Right renal cortex interstitium (tissue), 3 donors: ENCODE data around the gene ENDOV. TPM values are rescaled to one million over a fixed set of nuclear protein-coding genes. Genes with fewer than 3 reads are reported as not detected.
A peak's percentile ranks its signal among the peaks of the same experiment; 100 is the strongest.
"Not testable (repeated sequence)": the region's sequence is repeated elsewhere in the genome, so short reads cannot be mapped to it uniquely, and the experiment has no call there.

Experiments
- DNase-seq, 3 donors: peaks; one replicate each; pipeline ENCODE4 v3.0.0-alpha.2; 2013; ENCODE audit warnings: low read depth in 3 of 3, low spot score in 2 of 3
- polyA plus RNA-seq, 3 donors: library from polyadenylated mRNA; unstranded; fragments of 120-200 nt; gene quantifications; one replicate each; pipeline ENCODE4 v1.2.1, GENCODE V29; 2013; ENCODE audit not compliant: insufficient read length in 3 of 3

The ENDOV gene
- polyA plus RNA-seq, 3 donors, result 24.3 to 28.9 (median 25.6) TPM

DNA sequence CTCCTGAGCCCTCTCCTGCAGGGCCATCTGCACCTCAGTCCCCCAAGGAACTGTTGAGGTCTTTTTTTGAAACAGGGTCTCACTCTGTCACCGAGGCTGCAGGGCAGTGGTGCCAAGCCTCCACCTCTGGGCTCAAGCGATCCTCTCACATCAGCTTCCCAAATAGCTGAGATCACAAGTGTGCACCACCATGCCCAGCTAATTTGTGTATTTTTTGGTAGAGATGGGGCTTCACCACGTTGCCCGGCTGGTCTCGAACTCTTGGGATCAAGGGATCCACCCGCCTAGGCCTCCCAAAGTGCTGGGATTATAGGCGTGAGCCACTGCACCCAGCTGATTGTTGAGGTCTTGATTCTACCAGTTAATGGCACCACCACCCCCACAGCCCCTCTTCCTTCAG lies 27.9 kb upstream of the ENDOV start:
- no peak for DNase-seq

DNA sequence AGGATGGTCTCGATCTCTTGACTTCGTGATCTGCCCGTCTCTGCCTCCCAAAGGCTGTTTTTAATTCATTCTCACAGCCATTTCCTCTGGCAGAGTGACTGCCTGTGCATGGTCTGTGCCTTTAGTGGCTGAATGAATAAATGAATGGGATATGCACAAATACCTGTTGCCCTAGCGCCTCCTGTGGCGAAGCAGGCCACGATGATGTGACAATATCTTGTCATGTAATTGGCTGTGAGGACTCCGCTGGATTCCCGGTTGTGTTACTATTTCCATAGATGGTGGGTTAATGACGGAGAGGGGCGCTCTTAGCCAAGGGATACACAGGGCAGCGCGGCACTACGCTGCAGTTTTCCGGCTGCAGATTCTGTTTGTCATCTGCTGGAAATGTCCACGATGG lies 26.8 kb upstream of the ENDOV start:
- no peak for DNase-seq

DNA sequence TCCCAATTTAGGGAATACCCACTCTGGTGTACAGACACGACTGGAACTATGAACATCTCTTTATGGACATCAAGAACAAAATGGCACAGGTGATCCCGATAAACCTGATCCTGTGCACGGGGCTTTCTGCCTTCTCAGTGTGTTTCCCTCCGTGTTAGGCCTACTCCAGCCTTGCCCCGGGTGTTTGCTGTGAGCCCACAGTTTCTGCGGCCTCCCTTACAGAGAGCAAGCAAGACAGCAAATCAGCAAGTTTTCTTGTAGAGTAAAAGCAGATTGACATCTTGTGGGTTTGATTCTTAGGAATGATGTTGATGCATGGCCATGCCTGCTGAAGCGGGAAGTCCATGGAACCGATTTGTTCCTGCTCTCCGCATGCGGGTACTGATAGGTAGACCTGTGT lies 26.4 kb upstream of the ENDOV start:
- DNase-seq, result no peak

DNA sequence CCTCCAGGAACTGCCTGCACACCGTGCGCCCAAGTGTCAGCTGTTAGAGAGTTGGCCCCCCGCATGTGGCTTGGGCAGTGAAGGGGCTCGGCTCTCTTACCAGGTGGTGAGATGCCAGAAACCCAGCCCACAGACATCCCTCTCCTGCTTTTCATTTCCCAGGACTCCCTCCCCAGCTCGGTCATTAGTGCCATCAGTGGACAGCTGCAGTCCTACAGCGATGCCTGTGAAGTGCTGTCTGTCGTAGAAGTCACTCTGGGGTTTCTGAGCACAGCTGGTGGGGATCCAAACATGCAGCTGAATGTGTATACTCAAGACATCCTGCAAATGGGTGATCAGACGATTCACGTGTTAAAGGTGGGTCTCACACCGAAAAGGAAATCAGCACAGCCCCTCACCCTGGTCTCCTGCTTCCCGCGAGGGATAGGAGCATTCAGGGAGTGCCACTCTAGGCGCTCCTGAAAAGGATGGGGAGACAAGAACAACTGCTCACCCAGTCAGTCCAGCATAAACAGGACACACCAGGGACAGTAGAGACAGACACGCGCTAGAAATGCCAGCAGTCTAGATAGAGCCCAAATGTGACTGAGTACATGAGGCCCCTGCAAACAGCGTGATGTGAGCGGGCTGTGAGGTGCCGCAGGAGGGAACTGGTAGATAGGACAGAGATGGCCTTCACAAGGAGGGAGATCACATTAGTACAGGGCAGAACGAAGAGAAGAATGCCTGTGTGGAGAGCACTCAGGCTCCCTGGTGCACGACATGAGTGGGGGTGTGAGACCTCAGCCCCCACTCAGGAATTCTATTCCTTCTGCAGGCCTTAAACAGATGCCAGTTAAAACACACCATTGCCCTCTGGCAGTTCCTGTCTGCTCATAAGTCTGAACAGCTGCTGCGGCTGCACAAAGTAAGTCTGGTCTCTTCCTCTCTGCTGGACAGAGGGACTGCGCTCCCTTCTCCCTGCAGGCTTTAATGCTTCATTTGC lies 25.7 kb upstream of the ENDOV start:
- no peak for DNase-seq

DNA sequence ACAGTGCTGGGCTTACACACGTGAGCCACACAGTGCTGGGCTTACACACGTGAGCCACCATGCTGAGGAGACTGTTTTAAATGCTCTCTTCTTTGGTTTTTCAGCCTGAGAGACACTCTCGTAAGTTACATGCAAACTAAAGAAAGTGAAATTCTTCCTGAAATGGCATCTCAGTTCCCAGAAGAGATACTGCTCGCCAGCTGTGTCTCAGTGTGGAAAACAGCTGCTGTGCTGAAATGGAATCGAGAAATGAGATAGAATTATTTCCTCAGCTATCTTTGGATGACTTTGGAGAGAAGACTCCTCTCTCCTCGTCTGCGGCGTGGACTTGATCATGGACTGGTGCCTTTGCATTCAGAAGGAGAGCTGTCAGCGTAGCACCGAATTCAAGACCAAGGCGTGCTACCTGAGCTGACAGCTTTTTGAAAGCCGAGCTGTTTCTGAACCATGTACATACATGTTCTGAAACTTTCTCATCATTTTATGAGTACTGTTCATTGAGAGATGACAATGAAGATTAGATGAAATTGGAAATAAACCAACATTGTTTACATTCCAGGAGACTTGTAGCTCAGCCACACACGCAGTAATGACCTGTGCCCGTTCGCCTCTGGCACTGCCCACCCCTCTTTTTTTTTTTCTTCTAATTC lies 21.6 kb upstream of the ENDOV start:
- no peak for DNase-seq

DNA sequence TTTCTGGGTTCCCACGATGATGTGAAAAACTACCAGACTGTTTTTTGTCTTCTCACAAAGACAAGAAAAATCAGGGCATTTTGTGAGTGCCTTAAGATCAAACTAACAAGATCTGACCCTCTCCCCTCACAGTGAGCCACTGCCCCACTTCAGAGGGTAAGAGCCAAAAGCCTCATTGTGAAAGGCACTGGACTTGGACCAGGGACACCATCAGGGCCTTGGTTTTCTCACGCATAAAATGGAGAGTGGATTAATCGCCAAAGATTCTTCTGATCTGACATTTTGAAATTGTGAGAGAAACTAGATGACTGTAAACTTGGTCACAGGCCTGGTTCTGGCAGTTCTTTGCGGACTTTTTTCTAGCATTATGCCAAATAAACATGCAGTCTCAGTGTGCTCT lies 21.0 kb upstream of the ENDOV start:
- DNase-seq, result no peak

DNA sequence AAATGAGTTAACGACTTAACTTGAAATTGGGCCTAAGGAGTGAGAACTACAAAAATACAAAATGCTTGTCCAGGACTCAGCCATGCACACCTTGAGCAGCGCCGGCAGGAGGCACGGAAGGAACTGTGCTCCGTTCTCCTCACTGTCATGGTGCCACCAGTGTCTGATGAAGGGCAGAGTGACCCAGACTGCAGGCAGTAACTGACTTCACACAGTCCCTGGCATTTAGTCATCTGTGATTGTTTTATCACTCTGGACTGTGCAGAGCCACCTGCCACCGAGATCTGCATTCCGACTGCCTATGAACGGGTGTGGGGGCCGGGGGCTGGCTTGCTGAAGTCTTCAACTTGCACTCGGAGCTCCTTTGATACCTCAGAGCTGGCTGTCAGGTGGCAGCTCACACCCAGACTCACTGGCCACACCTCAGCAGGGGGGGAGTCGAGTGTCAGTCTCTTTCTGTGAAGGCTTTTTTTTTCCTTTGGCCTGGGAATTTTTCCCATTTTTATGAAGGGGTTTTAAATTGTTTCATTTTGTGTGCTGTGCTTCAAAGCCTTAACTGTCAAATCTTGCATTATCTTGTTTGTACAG lies 20.2 kb upstream of the ENDOV start:
- no peak for DNase-seq

DNA sequence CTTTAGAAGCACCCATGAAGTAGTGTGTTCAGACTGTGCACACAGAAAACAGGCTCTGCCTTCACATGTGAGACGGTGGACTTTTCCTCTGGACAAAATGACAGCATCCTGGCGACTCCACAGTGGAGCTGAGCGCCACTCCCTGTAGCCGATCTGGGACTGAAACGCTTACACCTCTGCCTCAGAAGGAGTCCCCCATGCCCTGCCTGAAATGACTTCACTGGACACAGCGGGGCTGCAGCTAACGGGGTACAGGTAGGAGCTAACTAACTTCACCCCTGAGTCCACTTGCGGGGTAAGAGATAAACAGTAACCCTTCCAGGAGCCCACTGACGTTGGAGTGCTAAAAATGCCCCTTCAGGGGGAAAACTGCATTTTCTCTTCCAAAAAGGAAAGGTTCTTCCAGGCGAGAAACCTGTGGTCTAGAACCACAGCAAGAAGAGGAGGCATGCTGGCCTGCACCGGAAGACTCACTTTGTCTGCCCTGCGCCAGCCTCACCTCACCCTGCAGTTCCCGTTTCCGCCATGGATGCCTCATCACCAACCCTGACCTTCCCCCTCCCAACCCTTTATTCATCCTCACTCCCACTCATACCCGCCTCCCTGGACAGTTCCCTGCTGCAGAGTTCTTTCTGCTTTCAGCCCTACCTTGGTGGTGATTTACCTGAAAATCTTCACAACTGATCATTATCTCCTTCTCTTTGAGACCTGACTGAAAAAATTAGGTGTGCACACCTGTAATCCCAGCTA lies 19.4 kb upstream of the ENDOV start:
- DNase-seq, result no peak

DNA sequence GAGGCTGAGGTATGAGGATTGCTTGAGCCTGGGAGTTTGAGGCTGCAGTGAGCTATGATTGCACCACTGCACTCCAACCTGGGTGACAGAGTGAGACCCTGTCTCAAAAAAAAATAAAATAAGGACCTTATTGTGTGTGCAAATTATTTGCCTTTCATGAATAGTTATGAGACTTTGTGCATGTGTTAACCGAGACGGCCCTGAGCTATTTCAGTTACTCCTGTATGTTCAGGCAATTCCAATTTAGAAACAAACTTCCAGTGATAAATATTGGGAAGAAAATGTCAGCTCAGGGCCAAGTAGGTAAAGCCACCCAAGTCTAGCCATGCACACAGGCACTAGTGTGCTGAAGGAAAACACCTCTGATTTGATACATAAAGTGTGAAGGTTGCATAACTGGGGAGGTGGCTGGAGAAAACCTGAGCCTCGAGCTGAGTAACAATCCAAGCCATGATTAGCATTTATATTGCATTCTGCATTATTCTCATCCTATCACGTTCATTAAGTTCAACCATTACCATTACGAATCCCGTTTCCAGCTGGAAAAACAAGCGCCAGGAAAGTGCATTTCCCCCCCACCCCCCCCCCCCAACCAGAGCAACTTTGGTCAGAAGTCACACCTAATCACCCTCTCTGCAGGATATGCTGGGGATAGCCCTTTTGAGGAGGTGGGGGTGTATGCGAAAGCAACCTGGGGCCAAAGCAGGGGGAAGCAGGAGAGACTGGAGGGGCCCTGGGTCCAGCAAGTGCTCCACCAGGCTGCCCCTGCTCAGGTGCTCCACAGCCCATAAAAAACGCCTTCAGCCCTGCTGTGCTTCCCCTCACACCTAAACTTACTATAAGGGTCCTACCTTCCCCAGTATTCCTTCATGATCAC lies 18.6 kb upstream of the ENDOV start:
- DNase-seq, result no peak

DNA sequence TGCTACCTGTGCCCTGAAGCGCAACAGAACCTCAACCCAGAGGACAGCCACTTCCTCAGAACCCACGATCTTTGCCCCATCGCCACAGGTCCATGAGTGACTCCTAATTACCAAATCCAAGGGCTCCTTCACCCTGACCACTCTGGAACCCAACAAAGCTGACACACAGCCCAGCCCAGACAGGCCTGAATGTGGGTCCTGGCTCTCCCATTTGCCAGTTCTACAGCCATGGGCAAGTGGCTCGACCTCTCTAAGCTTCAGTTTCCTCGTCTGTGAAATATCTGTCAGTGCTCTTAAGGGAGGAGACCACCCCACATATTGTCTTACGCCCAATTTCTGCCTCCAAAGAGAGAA lies 18.0 kb upstream of the ENDOV start:
- no peak for DNase-seq

DNA sequence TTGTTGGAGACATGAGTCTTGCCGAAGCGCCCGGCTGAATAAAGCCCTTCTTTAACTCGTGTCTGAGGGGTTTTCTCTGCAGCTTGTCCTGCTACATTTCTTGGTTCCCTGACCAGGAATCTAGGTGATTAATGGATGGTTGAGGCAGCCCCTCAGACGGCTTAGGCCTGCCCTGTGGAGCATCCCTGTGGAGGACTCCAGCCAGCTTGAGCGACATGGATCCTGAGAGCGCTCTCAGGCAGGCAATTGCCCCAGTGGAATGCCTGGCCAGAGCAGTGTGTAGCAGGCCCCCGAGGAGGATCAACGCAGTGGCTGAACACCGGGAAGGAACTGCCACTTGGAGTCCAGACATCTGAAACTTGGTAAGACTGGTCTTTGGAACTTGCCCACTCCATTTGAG lies 17.3 kb upstream of the ENDOV start:
- no peak for DNase-seq

DNA sequence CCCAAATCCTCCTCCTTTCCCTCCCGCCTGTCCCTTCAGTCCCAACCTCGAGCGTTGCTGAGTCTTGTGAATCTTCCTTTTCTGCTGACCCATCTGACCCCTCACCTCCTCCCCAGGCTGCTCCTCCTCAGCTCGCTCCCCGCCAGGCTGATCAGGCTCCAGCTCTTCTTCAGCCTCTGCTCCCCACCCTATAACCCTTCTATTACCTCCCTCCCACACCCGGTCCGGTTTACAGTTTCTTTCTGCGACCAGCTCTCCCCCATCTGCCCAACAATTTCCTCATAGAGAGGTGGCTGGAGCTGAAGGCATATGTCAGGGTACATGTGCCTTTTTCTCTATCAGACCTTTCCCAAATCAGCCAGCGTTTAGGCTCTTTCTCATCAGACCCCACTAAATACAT lies 13.9 kb upstream of the ENDOV start:
- peak in 1 of 3 donors; percentile 40 for DNase-seq

DNA sequence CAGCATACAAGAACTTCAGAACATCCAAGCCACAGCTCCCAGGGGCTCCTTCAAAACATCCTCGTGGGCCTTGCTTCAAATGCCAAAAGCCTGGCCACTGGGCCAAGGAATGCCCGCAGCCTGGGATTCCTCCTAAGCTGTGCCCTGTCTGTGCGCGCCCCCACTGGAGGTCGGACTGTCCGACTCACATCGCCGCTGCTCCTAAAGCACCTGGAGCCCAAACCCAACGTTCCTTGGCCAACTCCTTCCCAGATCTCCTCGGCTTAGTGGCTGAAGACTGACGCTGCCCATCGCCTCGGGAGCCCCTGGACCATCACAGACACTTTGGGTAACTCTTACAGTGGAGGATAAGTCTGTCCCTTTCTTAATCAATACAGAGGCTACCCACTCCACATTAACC lies 12.9 kb upstream of the ENDOV start:
- DNase-seq, result not testable (repeated sequence)

DNA sequence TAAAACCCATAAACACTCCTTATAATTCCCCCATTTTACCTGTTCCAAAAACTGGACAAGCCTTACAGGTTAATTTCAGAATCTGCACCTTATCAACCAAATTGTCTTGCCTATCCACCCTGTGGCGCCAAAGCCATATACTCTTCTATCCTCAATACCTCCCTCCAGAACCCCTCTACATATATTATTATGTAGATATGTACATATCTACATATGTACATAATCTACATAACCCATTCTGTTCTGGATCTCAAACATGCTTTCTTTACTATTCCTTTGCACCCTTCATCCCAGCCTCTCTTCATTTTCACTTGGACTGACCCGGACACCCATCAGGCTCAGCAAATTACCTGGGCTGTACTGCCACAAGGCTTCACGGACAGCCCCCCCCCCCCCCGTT lies 12.0 kb upstream of the ENDOV start:
- no peak for DNase-seq

DNA sequence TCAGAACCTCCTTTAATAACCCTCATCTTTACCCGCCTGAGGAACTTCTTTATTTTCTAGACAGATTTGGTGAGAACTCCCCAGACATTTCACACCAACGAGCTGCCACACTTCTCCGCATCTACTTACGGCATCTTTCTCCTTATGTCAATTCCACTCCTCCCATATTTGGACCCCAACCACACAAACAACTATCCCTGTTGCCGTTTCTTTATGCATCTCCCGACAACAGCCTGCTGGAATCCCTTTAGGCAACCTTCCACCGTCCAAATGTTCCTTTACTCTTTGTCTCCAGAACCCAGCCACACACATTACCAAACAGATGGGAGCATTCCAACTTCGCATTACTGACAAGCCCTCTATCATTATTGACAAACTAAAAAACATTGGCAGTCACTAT lies 8.8 kb upstream of the ENDOV start:
- DNase-seq, result no peak

DNA sequence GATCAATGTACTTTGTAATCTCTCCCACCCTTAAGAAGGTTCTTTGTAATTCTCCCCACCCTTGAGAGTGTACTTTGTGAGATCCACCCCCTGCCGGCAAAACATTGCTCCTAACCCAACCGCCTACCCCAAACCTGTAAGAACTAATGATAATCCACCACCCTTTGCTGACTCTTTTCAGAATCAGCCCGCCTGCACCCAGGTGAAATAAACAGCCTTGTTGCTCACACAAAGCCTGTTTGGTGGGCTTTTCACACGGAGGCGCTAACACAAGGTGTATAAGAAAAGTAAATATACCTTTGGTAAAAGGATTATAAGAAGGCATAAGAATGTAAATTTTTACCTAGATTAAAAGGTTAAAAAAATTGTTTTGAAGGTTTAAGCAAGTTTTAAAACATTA lies 7.0 kb upstream of the ENDOV start:
- DNase-seq, result not testable (repeated sequence)

DNA sequence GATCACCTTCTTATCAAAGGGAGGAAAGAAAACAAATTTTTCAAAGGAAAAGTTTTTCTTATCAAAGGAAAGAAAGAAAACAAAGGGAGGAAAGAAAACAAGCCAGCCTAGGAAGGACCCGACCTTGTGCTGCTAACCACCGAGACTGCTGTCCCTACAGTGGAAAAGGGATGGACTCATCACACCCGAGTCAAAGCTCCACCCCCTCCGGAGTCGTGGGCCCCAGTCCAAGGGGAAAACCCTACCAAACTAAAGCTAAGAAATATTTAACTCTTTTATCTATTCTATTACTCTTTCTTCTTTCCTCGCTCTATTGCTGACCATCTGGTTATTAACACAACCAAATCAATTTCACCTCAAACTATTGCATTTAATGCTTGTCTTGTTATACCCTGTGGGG lies 6.1 kb upstream of the ENDOV start:
- DNase-seq, result no peak

DNA sequence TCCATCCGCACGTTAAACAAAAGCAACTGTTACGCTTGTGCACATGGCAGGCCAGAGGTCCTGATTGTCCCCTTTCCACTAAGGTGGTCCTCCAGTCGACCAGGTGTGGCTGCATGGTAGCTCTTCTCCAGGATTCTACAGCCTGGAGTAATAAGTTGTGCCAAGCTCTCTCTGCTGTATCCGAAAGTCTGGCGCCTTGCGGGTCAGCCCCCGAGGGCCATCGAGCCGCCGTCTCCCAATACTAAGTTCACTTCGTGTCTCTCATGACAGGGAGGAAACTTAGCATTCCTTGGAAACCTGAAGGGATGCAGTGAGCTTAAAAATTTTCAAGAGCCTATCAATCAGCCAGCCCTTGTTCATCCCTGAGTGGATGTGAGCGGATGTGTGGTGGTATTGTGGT lies 5.3 kb upstream of the ENDOV start:
- no peak for DNase-seq

DNA sequence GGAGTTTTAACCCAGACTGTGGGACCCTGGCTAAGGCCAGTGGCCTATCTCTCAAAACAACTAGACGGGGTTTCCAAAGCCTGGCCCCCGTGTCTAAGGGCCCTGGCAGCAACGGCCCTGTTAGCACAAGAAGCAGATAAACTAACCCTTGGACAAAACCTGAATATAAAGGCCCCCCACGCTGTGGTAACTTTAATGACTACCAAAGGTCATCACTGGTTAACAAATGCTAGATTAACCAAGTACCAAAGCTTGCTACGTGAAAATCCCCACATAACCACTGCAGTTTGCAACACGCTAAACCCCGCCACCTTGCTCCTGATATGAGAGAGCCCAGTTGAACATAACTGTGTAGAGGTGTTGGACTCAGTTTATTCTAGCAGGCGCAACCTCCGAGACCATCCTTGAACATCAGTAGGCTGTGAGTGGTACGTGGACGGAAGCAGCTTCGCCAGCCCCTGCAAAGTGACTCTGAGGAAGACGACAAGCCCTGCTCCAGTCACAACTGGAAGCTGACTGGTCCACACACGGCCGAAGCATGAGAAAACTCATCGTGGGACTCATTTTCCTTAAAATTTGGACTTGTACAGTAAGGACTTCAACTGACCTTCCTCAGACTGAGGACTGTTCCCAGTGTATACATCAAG lies 4.4 kb upstream of the ENDOV start:
- not testable (repeated sequence) for DNase-seq
